MM.1S (cell line): ENCODE measurements around the gene ALG9.

Source experiments
- EZH2 ChIP-seq: fragments of 300-600 bp; sonication (generic); optimal IDR thresholded peaks from 2 replicates; pipeline ENCODE3; 2017; ENCODE audit warnings: low read depth, mild to moderate bottlenecking, antibody characterized with exemption, low read length, mixed read lengths
- EZH2phosphoT487 ChIP-seq: fragments of 300-600 bp; sonication (generic); IDR thresholded peaks from 2 replicates; pipeline ENCODE4 v1.6.1; 2018; ENCODE audit warnings: antibody characterized with exemption, low read length
- TF ChIP-seq, protein P1 (sequence below): fragments of 300-600 bp; sonication (generic); IDR thresholded peaks from 2 replicates; pipeline ENCODE4 v1.5.1; 2016; ENCODE audit warnings: antibody characterized with exemption, low read length, mixed read lengths

DNA sequence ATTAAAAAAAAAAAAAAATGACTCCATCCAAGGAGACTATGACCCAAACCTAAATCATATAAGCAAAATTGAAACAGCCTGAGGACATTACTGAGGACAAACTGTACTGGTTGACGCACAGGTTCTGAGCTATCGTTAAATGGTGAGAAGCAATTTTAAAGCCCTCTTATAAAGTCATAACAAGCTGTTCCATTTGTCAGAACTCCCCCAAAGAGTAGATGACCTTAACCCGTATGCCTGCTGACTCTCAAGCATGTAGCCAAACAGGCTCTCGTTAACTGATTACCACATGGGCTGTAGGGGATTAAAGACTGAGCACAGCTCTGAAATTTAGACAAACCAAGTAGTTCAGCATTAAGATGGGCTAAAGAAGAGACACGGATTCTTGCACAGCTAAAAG, 38.0 kb upstream of the ALG9 start:
- no peak for TF ChIP-seq EZH2
- TF ChIP-seq, protein P1, sequence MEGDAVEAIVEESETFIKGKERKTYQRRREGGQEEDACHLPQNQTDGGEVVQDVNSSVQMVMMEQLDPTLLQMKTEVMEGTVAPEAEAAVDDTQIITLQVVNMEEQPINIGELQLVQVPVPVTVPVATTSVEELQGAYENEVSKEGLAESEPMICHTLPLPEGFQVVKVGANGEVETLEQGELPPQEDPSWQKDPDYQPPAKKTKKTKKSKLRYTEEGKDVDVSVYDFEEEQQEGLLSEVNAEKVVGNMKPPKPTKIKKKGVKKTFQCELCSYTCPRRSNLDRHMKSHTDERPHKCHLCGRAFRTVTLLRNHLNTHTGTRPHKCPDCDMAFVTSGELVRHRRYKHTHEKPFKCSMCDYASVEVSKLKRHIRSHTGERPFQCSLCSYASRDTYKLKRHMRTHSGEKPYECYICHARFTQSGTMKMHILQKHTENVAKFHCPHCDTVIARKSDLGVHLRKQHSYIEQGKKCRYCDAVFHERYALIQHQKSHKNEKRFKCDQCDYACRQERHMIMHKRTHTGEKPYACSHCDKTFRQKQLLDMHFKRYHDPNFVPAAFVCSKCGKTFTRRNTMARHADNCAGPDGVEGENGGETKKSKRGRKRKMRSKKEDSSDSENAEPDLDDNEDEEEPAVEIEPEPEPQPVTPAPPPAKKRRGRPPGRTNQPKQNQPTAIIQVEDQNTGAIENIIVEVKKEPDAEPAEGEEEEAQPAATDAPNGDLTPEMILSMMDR: no peak
- no peak for TF ChIP-seq EZH2phosphoT487
